T follicular helper cell (primary cell): ENCODE results near the gene AMIGO3.
A peak's percentile ranks its signal among the peaks of the same experiment; 100 is the strongest.
"Not testable (repeated sequence)": the region's sequence is repeated elsewhere in the genome, so short reads cannot be mapped to it uniquely, and the experiment has no call there.

ENCODE experiments used
- DNase-seq: peaks from one replicate; pipeline ENCODE4 v3.0.0-alpha.2; 2020; ENCODE audit warnings: low read depth
- total RNA-seq, 2 experiments: gene quantifications; one replicate each; lab custom pipeline; 2026; lab: John Stamatoyannopoulos, UW

Gene AMIGO3
- 0 reads per million in 2 experiments for total RNA-seq

GRCh38 chr3:49719214-49719884 lies at the start of gene AMIGO3:
Gene AMIGO3, minus strand, starts transcription at chr3:49719684. Its CDS starts 219 bp downstream, at chr3:49719465.
- peak; percentile 86 for DNase-seq

GRCh38 chr3:49763981-49764380 lies 44.5 kb upstream of the AMIGO3 start:
- DNase-seq: no peak

- no peak for DNase-seq
Observed at GRCh38 chr3:49761661-49762060, 42.2 kb upstream of the AMIGO3 start.

- no peak for DNase-seq
Observed at GRCh38 chr3:49759226-49759625, 39.7 kb upstream of the AMIGO3 start.

- no peak for DNase-seq
Observed at GRCh38 chr3:49757197-49757596, 37.7 kb upstream of the AMIGO3 start.

GRCh38 chr3:49756036-49756435 lies 36.6 kb upstream of the AMIGO3 start:
- no peak for DNase-seq

- no peak for DNase-seq
Observed at GRCh38 chr3:49754536-49754935, 35.1 kb upstream of the AMIGO3 start.

GRCh38 chr3:49751501-49751900 lies 32.0 kb upstream of the AMIGO3 start:
- no peak for DNase-seq

- no peak for DNase-seq
Observed at GRCh38 chr3:49750056-49750455, 30.6 kb upstream of the AMIGO3 start.

GRCh38 chr3:49748874-49749273 lies 29.4 kb upstream of the AMIGO3 start:
- not testable (repeated sequence) for DNase-seq

GRCh38 chr3:49747792-49748480 lies 28.5 kb upstream of the AMIGO3 start:
- no peak for DNase-seq

GRCh38 chr3:49745986-49746385 lies 26.5 kb upstream of the AMIGO3 start:
- DNase-seq: no peak

GRCh38 chr3:49740427-49740826 lies 20.9 kb upstream of the AMIGO3 start:
- DNase-seq: no peak

GRCh38 chr3:49738067-49738713 lies 18.7 kb upstream of the AMIGO3 start:
- DNase-seq: no peak

- DNase-seq: no peak
Observed at GRCh38 chr3:49734752-49735151, 15.3 kb upstream of the AMIGO3 start.

GRCh38 chr3:49733551-49733950 lies 14.1 kb upstream of the AMIGO3 start:
- DNase-seq: no peak

GRCh38 chr3:49732597-49732996 lies 13.1 kb upstream of the AMIGO3 start:
- no peak for DNase-seq

- no peak for DNase-seq
Observed at GRCh38 chr3:49729966-49730609, 10.6 kb upstream of the AMIGO3 start.

- DNase-seq: no peak
Observed at GRCh38 chr3:49727924-49728361, 8.5 kb upstream of the AMIGO3 start.

GRCh38 chr3:49727154-49727923 lies 7.9 kb upstream of the AMIGO3 start:
- no peak for DNase-seq

- DNase-seq: no peak
Observed at GRCh38 chr3:49725906-49726681, 6.6 kb upstream of the AMIGO3 start.
